ENCODE measurements around the gene DDX39B.

The DDX39B gene

GRCh38 chr6:31580807-31581433 lies 39.1 kb upstream of the DDX39B start (continued):
- TF ChIP-seq, protein P1, sequence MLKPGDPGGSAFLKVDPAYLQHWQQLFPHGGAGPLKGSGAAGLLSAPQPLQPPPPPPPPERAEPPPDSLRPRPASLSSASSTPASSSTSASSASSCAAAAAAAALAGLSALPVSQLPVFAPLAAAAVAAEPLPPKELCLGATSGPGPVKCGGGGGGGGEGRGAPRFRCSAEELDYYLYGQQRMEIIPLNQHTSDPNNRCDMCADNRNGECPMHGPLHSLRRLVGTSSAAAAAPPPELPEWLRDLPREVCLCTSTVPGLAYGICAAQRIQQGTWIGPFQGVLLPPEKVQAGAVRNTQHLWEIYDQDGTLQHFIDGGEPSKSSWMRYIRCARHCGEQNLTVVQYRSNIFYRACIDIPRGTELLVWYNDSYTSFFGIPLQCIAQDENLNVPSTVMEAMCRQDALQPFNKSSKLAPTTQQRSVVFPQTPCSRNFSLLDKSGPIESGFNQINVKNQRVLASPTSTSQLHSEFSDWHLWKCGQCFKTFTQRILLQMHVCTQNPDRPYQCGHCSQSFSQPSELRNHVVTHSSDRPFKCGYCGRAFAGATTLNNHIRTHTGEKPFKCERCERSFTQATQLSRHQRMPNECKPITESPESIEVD (tag by site-specific recombination; IDR thresholded peaks at IDR 0.05): no peak
- TF ChIP-seq SP3 (tag by site-specific recombination; IDR thresholded peaks at IDR 0.05) (peak; percentile 34), ZNF548 (tag by site-specific recombination; IDR thresholded peaks at IDR 0.05) (no peak), ZNF777 (tag by site-specific recombination; IDR thresholded peaks at IDR 0.05; ENCODE audit: borderline replicate concordance) (0 out of 2 replicates have a peak, but pooled peaks have one; percentile 62), ZNF324 (tag by site-specific recombination; IDR thresholded peaks at IDR 0.05) (peak; percentile 52), ZSCAN23 (tag by site-specific recombination; IDR thresholded peaks at IDR 0.05) (no peak), YY1 (tag by site-specific recombination; IDR thresholded peaks at IDR 0.05) (0 out of 2 replicates have a peak, but pooled peaks have one; percentile 15), ZNF677 (tag by site-specific recombination; IDR thresholded peaks at IDR 0.05) (no peak), CTCF (tag by site-specific recombination; IDR thresholded peaks at IDR 0.05) (peak; percentile 98), ZNF660 (tag by site-specific recombination; IDR thresholded peaks at IDR 0.05) (peak; percentile 85; the same call in 1 of the 2 replicates), ZNF335 (tag by site-specific recombination; conservative IDR thresholded peaks at IDR 0.05) (peak; percentile 77), ZNF610 (tag by site-specific recombination; IDR thresholded peaks at IDR 0.05; ENCODE audit: borderline replicate concordance) (0 out of 2 replicates have a peak, but pooled peaks have one; percentile 70), ZNF585B (tag by site-specific recombination; IDR thresholded peaks at IDR 0.05) (no peak), ZFHX2 (tag by site-specific recombination; conservative IDR thresholded peaks at IDR 0.05) (no peak), SP7 (tag by site-specific recombination; IDR thresholded peaks at IDR 0.05) (peak; percentile 46; the same call in 1 of the 2 replicates), ZNF169 (tag by site-specific recombination; IDR thresholded peaks at IDR 0.05) (no peak), ZNF692 (tag by site-specific recombination; IDR thresholded peaks at IDR 0.05) (peak; percentile 64), ZSCAN4 (tag by site-specific recombination; IDR thresholded peaks at IDR 0.05) (no peak), MYNN (tag by site-specific recombination; IDR thresholded peaks at IDR 0.05; ENCODE audit: borderline replicate concordance) (no peak; the same call in 1 of the 2 replicates), ZNF416 (tag by site-specific recombination; IDR thresholded peaks at IDR 0.05) (no peak), ZNF654 (tag by site-specific recombination; IDR thresholded peaks at IDR 0.05; ENCODE audit: low read depth) (peak; percentile 18; the same call in 1 of the 2 replicates), ZBTB48 (tag by site-specific recombination; IDR thresholded peaks at IDR 0.05) (peak; percentile 18; the same call in 1 of the 2 replicates), ZNF776 (tag by site-specific recombination; IDR thresholded peaks at IDR 0.05; ENCODE audit: borderline replicate concordance) (no peak), ZNF561 (tag by site-specific recombination; IDR thresholded peaks at IDR 0.05; ENCODE audit: borderline replicate concordance) (peak; percentile 52; the same call in 1 of the 2 replicates)
- TF ChIP-seq, protein P2, sequence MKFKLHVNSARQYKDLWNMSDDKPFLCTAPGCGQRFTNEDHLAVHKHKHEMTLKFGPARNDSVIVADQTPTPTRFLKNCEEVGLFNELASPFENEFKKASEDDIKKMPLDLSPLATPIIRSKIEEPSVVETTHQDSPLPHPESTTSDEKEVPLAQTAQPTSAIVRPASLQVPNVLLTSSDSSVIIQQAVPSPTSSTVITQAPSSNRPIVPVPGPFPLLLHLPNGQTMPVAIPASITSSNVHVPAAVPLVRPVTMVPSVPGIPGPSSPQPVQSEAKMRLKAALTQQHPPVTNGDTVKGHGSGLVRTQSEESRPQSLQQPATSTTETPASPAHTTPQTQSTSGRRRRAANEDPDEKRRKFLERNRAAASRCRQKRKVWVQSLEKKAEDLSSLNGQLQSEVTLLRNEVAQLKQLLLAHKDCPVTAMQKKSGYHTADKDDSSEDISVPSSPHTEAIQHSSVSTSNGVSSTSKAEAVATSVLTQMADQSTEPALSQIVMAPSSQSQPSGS (tag by site-specific recombination; IDR thresholded peaks at IDR 0.05; ENCODE audit: low read depth): no peak
- TF ChIP-seq, protein P3, sequence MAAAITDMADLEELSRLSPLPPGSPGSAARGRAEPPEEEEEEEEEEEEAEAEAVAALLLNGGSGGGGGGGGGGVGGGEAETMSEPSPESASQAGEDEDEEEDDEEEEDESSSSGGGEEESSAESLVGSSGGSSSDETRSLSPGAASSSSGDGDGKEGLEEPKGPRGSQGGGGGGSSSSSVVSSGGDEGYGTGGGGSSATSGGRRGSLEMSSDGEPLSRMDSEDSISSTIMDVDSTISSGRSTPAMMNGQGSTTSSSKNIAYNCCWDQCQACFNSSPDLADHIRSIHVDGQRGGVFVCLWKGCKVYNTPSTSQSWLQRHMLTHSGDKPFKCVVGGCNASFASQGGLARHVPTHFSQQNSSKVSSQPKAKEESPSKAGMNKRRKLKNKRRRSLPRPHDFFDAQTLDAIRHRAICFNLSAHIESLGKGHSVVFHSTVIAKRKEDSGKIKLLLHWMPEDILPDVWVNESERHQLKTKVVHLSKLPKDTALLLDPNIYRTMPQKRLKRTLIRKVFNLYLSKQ (tag by site-specific recombination; IDR thresholded peaks at IDR 0.05; ENCODE audit: borderline replicate concordance): no peak
- TF ChIP-seq, protein P4, sequence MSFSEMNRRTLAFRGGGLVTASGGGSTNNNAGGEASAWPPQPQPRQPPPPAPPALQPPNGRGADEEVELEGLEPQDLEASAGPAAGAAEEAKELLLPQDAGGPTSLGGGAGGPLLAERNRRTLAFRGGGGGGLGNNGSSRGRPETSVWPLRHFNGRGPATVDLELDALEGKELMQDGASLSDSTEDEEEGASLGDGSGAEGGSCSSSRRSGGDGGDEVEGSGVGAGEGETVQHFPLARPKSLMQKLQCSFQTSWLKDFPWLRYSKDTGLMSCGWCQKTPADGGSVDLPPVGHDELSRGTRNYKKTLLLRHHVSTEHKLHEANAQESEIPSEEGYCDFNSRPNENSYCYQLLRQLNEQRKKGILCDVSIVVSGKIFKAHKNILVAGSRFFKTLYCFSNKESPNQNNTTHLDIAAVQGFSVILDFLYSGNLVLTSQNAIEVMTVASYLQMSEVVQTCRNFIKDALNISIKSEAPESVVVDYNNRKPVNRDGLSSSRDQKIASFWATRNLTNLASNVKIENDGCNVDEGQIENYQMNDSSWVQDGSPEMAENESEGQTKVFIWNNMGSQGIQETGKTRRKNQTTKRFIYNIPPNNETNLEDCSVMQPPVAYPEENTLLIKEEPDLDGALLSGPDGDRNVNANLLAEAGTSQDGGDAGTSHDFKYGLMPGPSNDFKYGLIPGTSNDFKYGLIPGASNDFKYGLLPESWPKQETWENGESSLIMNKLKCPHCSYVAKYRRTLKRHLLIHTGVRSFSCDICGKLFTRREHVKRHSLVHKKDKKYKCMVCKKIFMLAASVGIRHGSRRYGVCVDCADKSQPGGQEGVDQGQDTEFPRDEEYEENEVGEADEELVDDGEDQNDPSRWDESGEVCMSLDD (tag by site-specific recombination; IDR thresholded peaks at IDR 0.05): peak; percentile 85
